HG03139 (cell line): ENCODE measurements around the gene PREX1.

ENCODE experiments used
- ATAC-seq: cut with Tn5 transposase; IDR thresholded peaks from one replicate; pipeline ENCODE4 v1.9.1; 2021; ENCODE audit not compliant: unreplicated experiment

The PREX1 gene

GRCh38 chr20:48686238-48687116 lies 141.3 kb downstream of the PREX1 start:
- ATAC-seq, result no peak

DNA sequence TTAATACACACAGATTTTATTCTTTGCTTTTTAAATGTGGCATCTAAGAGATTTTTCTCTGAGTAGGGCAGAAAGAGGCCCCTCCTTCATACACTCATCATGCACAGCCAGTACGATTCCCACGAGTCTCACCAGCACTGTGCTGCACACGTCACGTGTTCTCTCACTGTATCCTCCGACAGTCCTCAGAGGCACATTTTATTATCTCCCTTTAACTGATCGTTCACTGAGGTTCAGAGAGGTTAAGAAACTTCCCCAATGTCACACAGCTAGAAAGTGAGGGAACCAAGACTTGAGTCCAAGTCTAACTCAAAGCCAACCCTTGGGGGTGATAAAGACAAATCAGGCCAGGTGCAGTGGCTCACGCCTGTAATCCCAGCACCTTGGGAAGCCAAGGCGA lies 142.5 kb downstream of the PREX1 start:
- ATAC-seq, result no peak

DNA sequence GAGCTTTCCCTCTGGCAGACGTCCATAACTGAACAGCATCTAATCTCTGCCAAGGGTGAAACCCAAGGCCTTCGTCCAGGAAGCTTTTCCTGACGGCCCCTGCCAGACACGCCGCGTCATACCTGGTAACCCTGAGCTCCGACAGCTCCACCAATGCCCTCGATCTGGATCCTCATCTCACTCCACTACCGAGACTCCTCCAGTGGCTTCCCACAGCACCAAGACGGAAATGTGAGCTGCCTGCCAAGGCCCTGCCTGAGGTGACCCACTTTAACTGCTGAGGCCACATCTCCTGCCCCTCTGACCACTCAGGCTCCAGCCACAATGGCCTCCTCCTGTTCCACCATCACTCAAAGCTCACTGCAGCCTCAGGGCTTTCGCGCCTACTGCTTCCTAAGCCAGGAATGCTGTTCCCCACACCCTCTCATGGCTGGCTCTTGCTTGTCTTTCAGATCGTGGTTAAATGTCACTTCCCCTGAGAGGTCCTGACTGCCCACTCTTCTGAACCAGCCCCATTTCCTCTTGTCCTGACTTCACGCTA lies 143.2 kb downstream of the PREX1 start:
- ATAC-seq, result no peak

- no peak for ATAC-seq
Measured at GRCh38 chr20:48683467-48684175, 144.2 kb downstream of the PREX1 start.

DNA sequence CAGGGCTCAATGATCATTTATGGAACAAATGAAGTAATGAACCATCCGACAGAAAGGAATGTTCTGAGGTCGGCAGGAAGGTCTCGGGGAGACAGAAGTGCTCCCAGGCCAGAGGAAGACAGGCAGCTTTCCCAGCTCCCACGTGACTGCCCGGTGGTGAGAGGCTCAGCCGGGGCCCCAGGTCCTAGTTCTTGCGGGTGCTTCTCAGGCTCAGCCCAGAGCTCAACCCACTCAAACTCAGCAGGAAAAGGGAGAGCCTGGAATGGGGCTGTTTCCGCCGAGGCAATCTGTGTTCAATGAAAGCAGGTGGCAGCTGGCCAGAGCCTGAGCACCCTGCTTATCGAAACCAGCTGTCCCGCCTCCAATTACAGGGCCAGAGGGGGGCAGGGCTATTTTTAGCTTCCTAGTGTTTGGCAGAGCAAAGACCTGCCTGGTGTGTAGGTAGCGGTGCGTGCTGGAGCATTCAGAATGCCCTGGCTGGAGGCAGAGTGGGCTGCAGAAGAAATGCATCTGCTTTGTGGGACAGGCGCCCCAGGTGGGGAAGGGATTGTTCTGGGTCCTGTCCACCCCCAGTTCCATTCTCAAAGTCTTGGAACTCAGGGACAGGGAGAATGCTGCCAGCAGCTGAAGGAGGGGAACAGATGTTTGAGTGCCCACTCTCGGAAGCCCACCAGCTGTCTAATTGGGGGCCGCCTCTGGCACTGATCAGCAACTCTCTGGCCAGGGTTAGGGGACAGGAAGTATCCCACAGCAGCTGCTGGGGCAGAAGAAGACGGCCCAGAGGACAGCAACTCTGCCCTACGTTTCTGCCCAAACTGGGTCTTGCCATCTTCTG lies 145.1 kb downstream of the PREX1 start:
- ATAC-seq, result no peak

- ATAC-seq, result no peak
Measured at GRCh38 chr20:48681873-48682426, 145.8 kb downstream of the PREX1 start.

DNA sequence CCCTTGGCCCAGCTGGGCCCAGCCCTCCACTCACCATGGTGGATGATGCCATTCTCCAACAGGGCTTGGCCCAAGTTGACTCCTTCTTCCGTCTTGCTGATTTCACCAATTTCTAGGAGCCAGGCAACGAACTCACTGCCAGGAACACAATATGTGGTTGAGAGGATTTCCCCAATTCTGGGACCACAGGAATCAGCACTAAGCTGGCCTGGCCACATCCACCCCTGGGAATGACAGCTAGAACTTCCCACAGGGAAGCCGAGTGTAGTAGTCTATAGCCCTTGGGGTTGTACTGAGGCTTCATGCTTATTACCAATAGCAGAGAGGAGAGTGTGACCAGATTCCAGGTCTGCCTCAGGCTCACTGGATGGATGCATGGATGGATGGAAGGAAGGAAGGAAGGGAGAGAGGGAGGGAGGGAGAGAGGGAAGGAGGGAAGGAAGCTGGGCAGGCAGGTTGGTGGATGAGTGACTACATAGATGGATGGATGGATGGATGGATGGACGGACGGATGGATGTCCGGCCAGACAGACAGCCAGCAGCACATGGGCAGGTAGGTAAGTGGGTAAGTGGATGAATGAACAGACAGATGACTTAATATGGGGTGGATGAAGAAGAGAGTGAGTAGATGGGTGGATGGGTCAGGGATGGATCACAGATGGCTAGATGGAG lies 146.5 kb downstream of the PREX1 start:
- ATAC-seq, result no peak

DNA sequence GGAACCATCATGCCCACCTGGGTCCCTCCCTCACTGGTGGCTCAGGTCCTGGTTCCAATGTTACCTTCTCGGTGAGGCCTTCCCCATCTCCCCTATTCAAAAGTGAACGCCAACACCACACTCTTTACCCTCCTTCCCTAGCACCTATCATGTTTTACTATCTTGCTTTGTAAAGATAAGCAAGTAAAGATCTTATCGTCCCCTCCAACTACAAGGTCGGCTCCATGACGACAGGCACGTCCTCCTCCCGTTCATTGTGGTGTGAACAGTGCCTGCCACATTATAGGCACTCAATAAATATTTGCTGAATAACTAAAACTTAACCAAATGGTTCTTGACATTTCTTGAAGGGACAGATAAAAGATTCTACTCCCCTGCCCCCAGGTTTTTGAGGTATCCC lies 147.1 kb downstream of the PREX1 start:
- no peak for ATAC-seq

- ATAC-seq, result no peak
Measured at GRCh38 chr20:48679599-48679998, 148.2 kb downstream of the PREX1 start.

GRCh38 chr20:48679011-48679410 lies 148.8 kb downstream of the PREX1 start:
- ATAC-seq, result no peak

GRCh38 chr20:48678421-48678820 lies 149.4 kb downstream of the PREX1 start:
- ATAC-seq, result no peak

DNA sequence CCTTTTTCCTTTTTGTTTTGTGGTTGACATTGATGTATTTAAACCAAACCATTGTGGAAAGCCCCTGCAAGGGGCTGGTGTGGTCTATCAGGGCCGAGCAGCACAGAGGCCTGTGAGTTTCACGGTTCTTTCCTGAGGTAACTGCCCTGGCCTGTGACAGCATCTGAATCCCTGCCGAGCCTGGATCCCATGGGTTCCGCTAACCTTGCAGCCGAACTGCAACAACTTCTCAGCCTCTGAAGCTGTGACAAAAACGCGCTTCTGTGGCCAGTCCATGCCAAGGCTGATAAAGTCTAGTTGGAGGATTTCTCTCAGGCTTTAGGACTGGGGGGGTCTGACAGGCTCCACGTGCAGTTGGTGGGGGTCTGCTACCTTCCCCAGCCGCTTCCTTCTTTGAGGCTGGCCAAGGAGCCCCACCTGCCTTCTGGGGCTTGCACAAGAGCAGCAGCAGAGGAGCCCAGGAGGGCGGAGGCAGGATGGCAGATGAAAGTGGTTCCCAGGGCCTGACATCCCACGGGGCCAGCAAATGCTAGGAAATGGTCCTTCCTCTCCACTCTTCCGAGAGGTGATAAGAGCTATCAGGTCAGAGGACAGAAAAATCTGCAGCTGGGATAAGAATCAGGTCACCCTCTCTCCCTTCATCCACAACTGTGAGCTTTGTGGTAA lies 150.9 kb downstream of the PREX1 start:
- ATAC-seq, result no peak

GRCh38 chr20:48676125-48676524 lies 151.7 kb downstream of the PREX1 start:
- no peak for ATAC-seq

- no peak for ATAC-seq
Measured at GRCh38 chr20:48674461-48674860, 153.3 kb downstream of the PREX1 start.

- ATAC-seq, result no peak
Measured at GRCh38 chr20:48673507-48673906, 154.3 kb downstream of the PREX1 start.

GRCh38 chr20:48672324-48672723 lies 155.5 kb downstream of the PREX1 start:
- no peak for ATAC-seq

GRCh38 chr20:48671141-48671540 lies 156.7 kb downstream of the PREX1 start:
- ATAC-seq, result no peak

DNA sequence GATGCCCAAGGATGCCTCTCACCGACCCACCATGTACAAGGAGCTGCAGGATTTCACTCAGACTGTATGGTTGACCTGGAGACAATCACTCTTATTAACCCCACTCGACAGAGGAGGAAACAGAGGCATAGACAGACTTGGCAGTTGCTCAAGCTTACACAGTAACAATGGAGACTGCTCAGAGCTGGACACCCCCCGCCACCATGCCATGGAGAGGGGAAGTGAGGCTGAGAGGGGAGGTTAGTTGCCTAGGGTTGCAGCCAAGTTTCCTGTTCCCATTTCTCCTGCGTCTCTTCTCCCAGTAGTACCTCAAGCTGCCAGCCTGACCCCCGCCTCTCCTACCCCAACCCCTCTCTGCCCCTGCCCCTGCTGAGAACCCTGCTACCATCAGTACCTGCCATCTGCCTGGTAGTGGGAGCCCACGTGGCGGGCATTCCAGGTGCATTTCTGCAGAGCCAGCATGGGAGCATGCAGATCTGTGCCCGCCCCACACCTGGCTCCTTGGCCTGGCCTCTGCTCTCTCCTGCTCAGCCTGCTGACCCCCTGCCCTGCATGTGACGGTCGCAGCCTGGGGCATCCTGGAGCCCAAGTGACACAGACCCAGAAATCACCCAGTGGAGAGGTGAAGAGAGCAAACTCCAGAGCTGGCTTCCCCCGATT lies 157.7 kb downstream of the PREX1 start:
- ATAC-seq, result no peak

GRCh38 chr20:48668451-48668946 lies 159.3 kb downstream of the PREX1 start:
- no peak for ATAC-seq
